GM18520 (cell line): ENCODE results near the gene COX7A1.
"Not testable (repeated sequence)": the region's sequence is repeated elsewhere in the genome, so short reads cannot be mapped to it uniquely, and the experiment has no call there.

Experiments used
- ATAC-seq: cut with Tn5 transposase; IDR thresholded peaks from one replicate; pipeline ENCODE4 v1.9.1; 2021; ENCODE audit not compliant: unreplicated experiment

COX7A1 gene

GRCh38 chr19:36152352-36153091, at the start of gene COX7A1:
COX7A1 (minus strand) TSS chr19:36152447; CDS start chr19:36152407, 40 bp downstream.
- no peak for ATAC-seq

GRCh38 chr19:36201684-36202083, 49.4 kb upstream of the COX7A1 start:
- ATAC-seq, result no peak

GRCh38 chr19:36198119-36198518, 45.9 kb upstream of the COX7A1 start:
- ATAC-seq, result no peak

GRCh38 chr19:36196249-36196648, 44.0 kb upstream of the COX7A1 start:
- ATAC-seq, result no peak

GRCh38 chr19:36186722-36187121, 34.5 kb upstream of the COX7A1 start:
- ATAC-seq, result not testable (repeated sequence)

GRCh38 chr19:36183245-36183628, 31.0 kb upstream of the COX7A1 start:
- ATAC-seq, result no peak

GRCh38 chr19:36182612-36183244, 30.5 kb upstream of the COX7A1 start:
- ATAC-seq, result no peak

- ATAC-seq, result not testable (repeated sequence)
These were observed 26.8 kb upstream of the COX7A1 start for GRCh38 chr19:36179077-36179476.

- not testable (repeated sequence) for ATAC-seq
These were observed 21.6 kb upstream of the COX7A1 start for GRCh38 chr19:36173846-36174245.

- no peak for ATAC-seq
These were observed 20.6 kb upstream of the COX7A1 start for GRCh38 chr19:36172852-36173251.

GRCh38 chr19:36169084-36169760, 17.0 kb upstream of the COX7A1 start:
- ATAC-seq, result no peak

- ATAC-seq, result no peak
These were observed 11.6 kb upstream of the COX7A1 start for GRCh38 chr19:36163813-36164212.

- ATAC-seq, result no peak
These were observed 8.8 kb upstream of the COX7A1 start for GRCh38 chr19:36160821-36161596.

GRCh38 chr19:36153126-36153525, 879 bp upstream of the COX7A1 start:
- no peak for ATAC-seq

- ATAC-seq, result no peak
These were observed 262 bp downstream of the COX7A1 start for GRCh38 chr19:36152019-36152351.

- no peak for ATAC-seq
These were observed 866 bp downstream of the COX7A1 start for GRCh38 chr19:36151144-36152018.

- no peak for ATAC-seq
These were observed 1.7 kb downstream of the COX7A1 start for GRCh38 chr19:36150586-36150985.

GRCh38 chr19:36149673-36150406, 2.4 kb downstream of the COX7A1 start:
- no peak for ATAC-seq

- ATAC-seq, result no peak
These were observed 7.6 kb downstream of the COX7A1 start for GRCh38 chr19:36144624-36145023.

- ATAC-seq, result no peak
These were observed 9.8 kb downstream of the COX7A1 start for GRCh38 chr19:36142496-36142895.
